Transverse colon (tissue), 3 donors: ENCODE data around the gene EML1.

Source experiments
- EP300 ChIP-seq: sonication (generic); formaldehyde crosslinking; IDR thresholded peaks from one replicate; pipeline ENCODE4 v1.6.1; 2017; ENCODE audit warnings: antibody characterized with exemption, low read depth
- POLR2A ChIP-seq: fragments of 450-650 bp; IDR thresholded peaks from one replicate; pipeline ENCODE4 v1.6.1; 2016; ENCODE audit warnings: antibody characterized with exemption, mild to moderate bottlenecking, moderate library complexity
- TF ChIP-seq, protein P1 (sequence below), 5 experiments: fragments of 200-600 bp in 3 of 5; fragments of 450-650 bp in 2 of 5; sonication (generic) in 3 of 5; IDR thresholded peaks; 1 replicate in 2 of 5; 2 replicates in 3 of 5; pipeline ENCODE4 v1.5.1; 2016 to 2017; ENCODE audit warnings: antibody characterized with exemption in 5 of 5, inconsistent platforms in 3 of 5, mild to moderate bottlenecking in 2 of 5, moderate library complexity in 1 of 5

DNA sequence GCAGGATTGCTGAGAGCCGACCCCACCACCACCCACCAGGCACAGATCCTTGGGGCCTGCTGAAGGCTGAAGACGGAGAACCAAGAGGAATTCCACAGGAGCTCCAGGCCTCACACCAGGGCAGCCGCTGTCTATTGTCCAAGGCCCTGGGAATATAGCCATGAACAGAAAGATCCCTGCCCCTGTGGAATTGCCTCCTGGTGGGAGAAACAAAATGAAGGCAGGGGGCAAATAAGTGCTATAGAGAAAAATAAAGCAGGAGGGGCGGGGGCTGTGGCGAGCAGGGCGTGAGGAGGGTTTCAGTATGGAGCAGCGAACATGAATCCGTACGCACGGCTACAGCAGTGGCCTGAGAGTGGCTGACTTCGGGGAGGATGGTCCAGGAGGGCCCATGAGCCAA lies 96.1 kb downstream of the EML1 start:
- TF ChIP-seq, protein P1, sequence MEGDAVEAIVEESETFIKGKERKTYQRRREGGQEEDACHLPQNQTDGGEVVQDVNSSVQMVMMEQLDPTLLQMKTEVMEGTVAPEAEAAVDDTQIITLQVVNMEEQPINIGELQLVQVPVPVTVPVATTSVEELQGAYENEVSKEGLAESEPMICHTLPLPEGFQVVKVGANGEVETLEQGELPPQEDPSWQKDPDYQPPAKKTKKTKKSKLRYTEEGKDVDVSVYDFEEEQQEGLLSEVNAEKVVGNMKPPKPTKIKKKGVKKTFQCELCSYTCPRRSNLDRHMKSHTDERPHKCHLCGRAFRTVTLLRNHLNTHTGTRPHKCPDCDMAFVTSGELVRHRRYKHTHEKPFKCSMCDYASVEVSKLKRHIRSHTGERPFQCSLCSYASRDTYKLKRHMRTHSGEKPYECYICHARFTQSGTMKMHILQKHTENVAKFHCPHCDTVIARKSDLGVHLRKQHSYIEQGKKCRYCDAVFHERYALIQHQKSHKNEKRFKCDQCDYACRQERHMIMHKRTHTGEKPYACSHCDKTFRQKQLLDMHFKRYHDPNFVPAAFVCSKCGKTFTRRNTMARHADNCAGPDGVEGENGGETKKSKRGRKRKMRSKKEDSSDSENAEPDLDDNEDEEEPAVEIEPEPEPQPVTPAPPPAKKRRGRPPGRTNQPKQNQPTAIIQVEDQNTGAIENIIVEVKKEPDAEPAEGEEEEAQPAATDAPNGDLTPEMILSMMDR (IDR thresholded peaks at IDR 0.05): no peak
- no peak for TF ChIP-seq EP300
- no peak for TF ChIP-seq POLR2A
